Small intestine (tissue), 7 donors: Measurements from ENCODE around the gene CLASP1. TPM values are rescaled to one million over a fixed set of nuclear protein-coding genes. Genes with fewer than 3 reads are reported as not detected.

Source experiments
- DNase-seq, 2 donors: peaks; one replicate each; pipeline versions ENCODE4 v3.0.0 to v3.0.0-alpha.2; 2013
- FAIRE-seq: peaks from 2 replicates; lab custom pipeline; 2012; peaks lifted over from hg19 to GRCh38; lab: Jason Lieb, UNC
- H3K27ac ChIP-seq, 3 donors: one replicate each; pipeline ENCODE4 v1.5.1; 2013; ENCODE audit warnings: low read length in 2 of 3, mild to moderate bottlenecking in 2 of 3, control low read depth in 1 of 3, inconsistent platforms in 1 of 3, low read depth in 1 of 3, moderate library complexity in 1 of 3
- H3K27me3 ChIP-seq, 3 donors: one replicate each; pipeline ENCODE4 v1.6.1; 2013; ENCODE audit warnings: low read length in 3 of 3, inconsistent platforms in 1 of 3; ENCODE audit not compliant: control insufficient read depth in 3 of 3, insufficient read depth in 3 of 3
- H3K36me3 ChIP-seq, 3 donors: one replicate each; pipeline ENCODE4 v1.6.1; 2013; ENCODE audit warnings: low read length in 3 of 3, inconsistent platforms in 1 of 3, low read depth in 1 of 3, mild to moderate bottlenecking in 1 of 3, moderate library complexity in 1 of 3; ENCODE audit not compliant: control insufficient read depth in 3 of 3, insufficient read depth in 2 of 3
- H3K4me1 ChIP-seq, 3 donors: one replicate each; pipeline ENCODE4 v1.6.1; 2013; ENCODE audit warnings: low read length in 2 of 3, inconsistent platforms in 1 of 3, low read depth in 1 of 3, mild to moderate bottlenecking in 1 of 3, moderate library complexity in 1 of 3; ENCODE audit not compliant: control insufficient read depth in 3 of 3, insufficient read depth in 2 of 3
- H3K4me3 ChIP-seq, 3 donors: one replicate each; pipeline ENCODE4 v1.5.1; 2013; ENCODE audit warnings: low read length in 3 of 3, control low read depth in 1 of 3, inconsistent platforms in 1 of 3, low read depth in 1 of 3, mild to moderate bottlenecking in 1 of 3, moderate library complexity in 1 of 3
- H3K9me3 ChIP-seq, 2 donors: one replicate each; pipeline ENCODE4 v1.6.1; 2013; ENCODE audit warnings: low read depth in 1 of 2, low read length in 1 of 2; ENCODE audit not compliant: control insufficient read depth in 2 of 2, insufficient read depth in 1 of 2
- WGBS, 3 donors: extraction: QIAGEN DNeasy Blood & Tissue Kit; methylation state at CpG; one replicate each; pipeline ENCODE4 v1.1.7; 2013; 5-methylcytosine and 5-hydroxymethylcytosine counted together
- polyA plus RNA-seq, 4 donors: library from polyadenylated mRNA; stranded (reverse) in 3 of 4; unstranded in 1 of 4; fragments of 200-250 nt in 3 of 4; fragments of 120-200 nt in 1 of 4; gene quantifications; one replicate each; pipeline versions ENCODE4 v1.2.1 to v1.2.3, GENCODE V29; 2013
- donor health status: healthy with polysubstance abuse.
- donor health status: control.
- donor health status: control.
- donor health status: Bipolar disorder and iron deficiency.
- donor health status: healthy.

The CLASP1 gene
- polyA plus RNA-seq, 4 donors: 3.5 to 24.1 (median 8.6) TPM

DNA sequence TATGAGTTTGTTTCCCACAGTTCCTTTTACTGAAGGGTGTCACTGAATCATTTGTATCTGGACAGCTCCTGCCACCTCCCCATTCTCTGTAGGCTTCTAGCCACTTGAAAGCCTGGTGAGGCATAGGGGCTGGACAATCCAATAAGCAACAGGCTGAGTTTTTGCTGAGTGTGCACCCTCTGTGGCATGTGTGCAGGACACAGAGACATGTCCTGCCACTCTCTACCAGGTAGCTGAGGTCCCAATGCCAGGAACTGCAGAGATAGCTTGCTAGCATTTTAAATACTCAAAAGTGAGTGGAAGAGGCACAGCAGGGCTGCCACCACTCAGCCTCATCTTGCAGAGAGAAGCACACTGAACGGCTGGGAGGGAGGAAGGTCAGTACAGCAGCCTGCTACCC, 287.0 kb downstream of the CLASP1 start:
- no peak overlapping the region for H3K4me3 ChIP-seq
- WGBS, 3 donors: 83 to 100% (median 88%) methylated on average over 1 of the region's 1 CpG
- DNase-seq (no peak), FAIRE-seq (no peak)
- H3K27ac ChIP-seq: no peak overlapping the region
- H3K27me3 ChIP-seq: no peaks in the 10 kb centered on the region
- H3K9me3 ChIP-seq: no peaks in the 10 kb centered on the region
- peaks cover 0 to 46% (median 36%) of the 10 kb centered on the region in 3 donors for H3K36me3 ChIP-seq
- H3K4me1 ChIP-seq: no peaks in the 10 kb centered on the region

DNA sequence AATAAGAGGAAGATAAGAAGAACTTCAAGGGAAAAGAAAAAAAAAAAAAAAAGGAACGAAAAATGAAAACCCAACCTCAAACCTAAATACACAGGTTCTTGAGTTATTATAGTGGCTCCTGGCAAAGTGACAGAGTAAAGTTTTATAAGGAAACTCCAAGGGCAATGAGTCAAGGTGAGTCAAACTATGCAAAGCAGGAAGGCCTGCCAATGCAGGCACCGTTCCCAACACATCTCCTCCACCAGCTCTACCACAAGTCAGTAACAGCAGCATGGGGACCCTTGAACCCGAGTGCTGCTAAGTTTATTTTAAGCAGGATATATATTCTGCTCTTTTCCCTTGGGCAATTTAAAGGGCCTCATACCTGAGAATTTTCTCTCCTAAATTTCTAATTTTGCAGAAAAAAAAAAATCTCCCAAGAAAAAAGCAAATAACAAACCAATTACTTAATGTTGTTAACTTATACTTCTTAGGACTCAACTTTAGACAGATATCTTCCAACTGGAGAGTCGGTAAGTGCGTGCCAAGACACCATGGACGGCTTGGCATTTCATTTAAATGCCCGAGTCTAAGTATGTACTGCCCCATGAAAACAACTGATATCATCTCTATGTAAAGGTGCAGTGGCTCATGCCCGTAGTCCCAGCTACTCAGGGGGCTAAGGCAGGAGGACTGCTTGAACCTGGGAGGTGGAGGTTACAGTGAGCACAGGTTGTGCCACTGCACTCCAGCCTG, 288.5 kb downstream of the CLASP1 start:
- Histone ChIP-seq H3K4me3 (no peak overlapping the region), H3K9me3 (no peaks in the 10 kb centered on the region), H3K27ac (no peak overlapping the region), H3K4me1 (no peaks in the 10 kb centered on the region), H3K36me3 (peaks cover 0 to 45% (median 28%) of the 10 kb centered on the region in 3 donors), H3K27me3 (no peaks in the 10 kb centered on the region)
- FAIRE-seq: no peak
- DNase-seq: peak in 1 of 2 donors; percentile 31
- WGBS, 3 donors: 63 to 79% (median 65%) methylated on average over 8 of the region's 8 CpGs

DNA sequence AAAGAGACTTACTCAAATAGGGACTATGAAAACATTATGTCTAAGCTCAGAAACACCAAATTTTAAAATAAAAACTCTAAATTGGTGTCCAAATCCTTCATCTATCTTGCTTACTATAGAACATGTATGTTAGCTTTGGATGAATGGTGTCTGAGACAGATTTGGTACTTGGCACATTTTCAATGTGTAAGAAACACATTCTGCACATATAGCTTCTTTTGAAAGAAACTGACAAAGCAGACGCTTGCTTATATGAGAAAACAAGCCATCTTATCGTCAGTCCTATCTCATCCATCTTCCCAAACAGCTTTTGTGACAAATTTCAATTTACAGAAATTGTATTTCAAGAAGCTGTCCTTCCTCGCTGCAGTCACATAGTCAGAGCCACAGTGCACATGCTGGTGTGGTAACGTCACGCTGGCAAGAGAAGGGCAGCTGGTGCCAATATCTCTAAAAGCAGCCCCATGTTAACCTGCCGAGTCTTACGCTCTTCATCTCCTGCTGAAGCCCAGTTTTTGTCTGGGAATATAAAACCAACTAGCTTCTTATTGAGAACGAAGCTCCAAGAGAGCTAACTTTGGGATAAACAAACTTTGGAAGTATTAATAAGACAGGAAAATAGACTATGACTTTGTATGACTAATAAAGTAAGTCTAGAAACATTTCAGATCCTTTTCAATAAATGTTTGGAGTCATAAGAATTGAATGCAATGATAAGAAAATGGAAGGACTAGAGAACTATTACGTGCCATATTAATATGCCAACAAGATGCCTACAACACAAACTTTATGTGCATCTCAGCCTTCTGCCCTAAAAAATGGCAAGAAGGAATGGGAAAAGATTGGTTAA, 289.3 kb downstream of the CLASP1 start:
- H3K27ac ChIP-seq: no peak overlapping the region
- WGBS, 3 donors: 94 to 96% (median 96%) methylated on average over 9 of the region's 9 CpGs
- FAIRE-seq: no peak

DNA sequence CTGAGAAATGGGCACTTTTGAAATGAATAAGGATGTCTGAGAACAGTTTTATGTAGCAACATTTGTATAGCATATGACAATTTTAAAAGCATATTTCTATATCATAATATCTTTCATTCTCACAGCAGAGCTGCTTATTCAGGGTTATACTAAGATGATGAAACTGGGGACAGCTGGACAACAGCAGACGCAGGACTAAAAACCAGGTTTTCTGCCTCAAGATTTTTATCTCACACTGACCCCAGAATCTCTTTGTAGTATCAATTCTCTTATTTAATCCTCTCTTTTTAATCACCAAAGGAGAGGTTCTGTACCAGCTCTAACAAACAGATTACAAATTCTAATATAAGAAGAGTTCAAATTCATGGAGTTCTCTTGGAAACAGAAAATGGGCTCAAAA, 290.1 kb downstream of the CLASP1 start:
- DNase-seq (no peak), FAIRE-seq (no peak)
- Histone ChIP-seq H3K27me3 (no peaks in the 10 kb centered on the region), H3K9me3 (no peaks in the 10 kb centered on the region), H3K4me3 (no peak overlapping the region), H3K4me1 (no peaks in the 10 kb centered on the region), H3K36me3 (peaks cover 0 to 48% (median 22%) of the 10 kb centered on the region in 3 donors), H3K27ac (no peak overlapping the region)
- WGBS, 3 donors: 88 to 98% (median 95%) methylated on average over 1 of the region's 1 CpG

More for the DNA sequence above, 289.3 kb downstream of the CLASP1 start:
- no peak for DNase-seq
- Histone ChIP-seq H3K27me3 (no peaks in the 10 kb centered on the region), H3K9me3 (no peaks in the 10 kb centered on the region), H3K4me3 (no peak overlapping the region), H3K4me1 (no peaks in the 10 kb centered on the region), H3K36me3 (peaks cover 0 to 45% (median 23%) of the 10 kb centered on the region in 3 donors)

- no peaks in the 10 kb centered on the region for H3K4me1 ChIP-seq
- no peak overlapping the region for H3K27ac ChIP-seq
- DNase-seq (no peak), FAIRE-seq (no peak)
- H3K4me3 ChIP-seq: no peak overlapping the region
- peaks cover 2 to 51% (median 25%) of the 10 kb centered on the region in 3 donors for H3K36me3 ChIP-seq
- H3K9me3 ChIP-seq: no peaks in the 10 kb centered on the region
- no peaks in the 10 kb centered on the region for H3K27me3 ChIP-seq
- WGBS, 3 donors: 91 to 94% (median 93%) methylated on average over 2 of the region's 2 CpGs
Observed at GRCh38 chr2:121358291-121358690, 291.0 kb downstream of the CLASP1 start.

- FAIRE-seq (no peak), DNase-seq (peak; percentile 79 to 81)
- Histone ChIP-seq H3K36me3 (peaks cover 2 to 53% (median 19%) of the 10 kb centered on the region in 3 donors), H3K4me1 (no peaks in the 10 kb centered on the region), H3K27me3 (no peaks in the 10 kb centered on the region), H3K9me3 (no peaks in the 10 kb centered on the region), H3K27ac (no peak overlapping the region), H3K4me3 (no peak overlapping the region)
- WGBS, 3 donors: 21 to 37% (median 32%) methylated on average over 9 of the region's 9 CpGs
Observed at GRCh38 chr2:121356058-121356640, 293.1 kb downstream of the CLASP1 start.

- Histone ChIP-seq H3K36me3 (peaks cover 2 to 55% (median 25%) of the 10 kb centered on the region in 3 donors), H3K4me1 (no peaks in the 10 kb centered on the region), H3K4me3 (no peak overlapping the region), H3K9me3 (no peaks in the 10 kb centered on the region), H3K27me3 (no peaks in the 10 kb centered on the region), H3K27ac (no peak overlapping the region)
- DNase-seq (peak; percentile 16 to 44), FAIRE-seq (no peak)
- WGBS, 3 donors: 16 to 69% (median 47%) methylated on average over 1 of the region's 1 CpG
Observed at GRCh38 chr2:121355488-121355887, 293.8 kb downstream of the CLASP1 start.
